Measurements from ENCODE around the gene CCL26.

DNA sequence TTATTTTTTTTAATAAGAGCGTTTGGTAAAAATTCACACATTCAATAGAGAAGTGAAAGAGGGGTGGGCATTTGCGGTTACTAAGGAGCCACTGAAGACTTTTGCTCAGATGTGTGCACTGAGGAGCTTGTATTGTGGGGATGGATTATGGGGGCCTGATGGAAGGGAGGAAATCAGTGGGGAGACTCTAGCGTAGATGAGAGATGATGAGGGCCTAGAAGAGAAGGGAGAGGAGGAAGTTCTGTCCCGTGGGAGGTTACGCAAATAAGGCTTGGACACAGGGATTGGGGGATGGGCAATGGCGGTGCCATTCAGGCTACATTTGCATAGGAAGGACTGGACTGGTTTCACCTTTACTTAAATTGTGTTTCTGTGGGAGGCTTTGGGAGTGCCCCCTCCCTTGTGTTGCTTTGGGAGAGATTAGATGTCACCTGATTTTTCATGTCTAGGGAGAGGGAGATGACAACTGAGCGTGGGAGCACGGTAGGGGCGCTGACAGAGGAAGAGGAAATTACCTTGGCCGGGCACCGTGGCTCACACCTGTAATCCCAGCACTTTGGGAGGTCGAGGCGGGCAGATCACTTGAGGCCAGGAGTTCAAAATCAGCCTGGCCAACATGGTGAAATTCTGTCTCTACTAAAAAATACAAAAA, 31.0 kb downstream of the CCL26 start:
- TF ChIP-seq, protein P1, sequence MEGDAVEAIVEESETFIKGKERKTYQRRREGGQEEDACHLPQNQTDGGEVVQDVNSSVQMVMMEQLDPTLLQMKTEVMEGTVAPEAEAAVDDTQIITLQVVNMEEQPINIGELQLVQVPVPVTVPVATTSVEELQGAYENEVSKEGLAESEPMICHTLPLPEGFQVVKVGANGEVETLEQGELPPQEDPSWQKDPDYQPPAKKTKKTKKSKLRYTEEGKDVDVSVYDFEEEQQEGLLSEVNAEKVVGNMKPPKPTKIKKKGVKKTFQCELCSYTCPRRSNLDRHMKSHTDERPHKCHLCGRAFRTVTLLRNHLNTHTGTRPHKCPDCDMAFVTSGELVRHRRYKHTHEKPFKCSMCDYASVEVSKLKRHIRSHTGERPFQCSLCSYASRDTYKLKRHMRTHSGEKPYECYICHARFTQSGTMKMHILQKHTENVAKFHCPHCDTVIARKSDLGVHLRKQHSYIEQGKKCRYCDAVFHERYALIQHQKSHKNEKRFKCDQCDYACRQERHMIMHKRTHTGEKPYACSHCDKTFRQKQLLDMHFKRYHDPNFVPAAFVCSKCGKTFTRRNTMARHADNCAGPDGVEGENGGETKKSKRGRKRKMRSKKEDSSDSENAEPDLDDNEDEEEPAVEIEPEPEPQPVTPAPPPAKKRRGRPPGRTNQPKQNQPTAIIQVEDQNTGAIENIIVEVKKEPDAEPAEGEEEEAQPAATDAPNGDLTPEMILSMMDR (IDR thresholded peaks at IDR 0.05) = no peak
- no peak for TF ChIP-seq POLR2A (IDR thresholded peaks at IDR 0.05)

Measured in esophagus squamous epithelium (tissue), 4 donors.